ENCODE measurements around the gene KRT39.

The KRT39 gene

GRCh38 chr17:40953881-40954280, 12.9 kb downstream of the KRT39 start:
- TF ChIP-seq CTCF (IDR thresholded peaks at IDR 0.05; ENCODE audit: insufficient read depth, missing control alignments) = no peak
- DNase-seq (ENCODE audit: insufficient read length, low spot score) (no peak), FAIRE-seq (no peak)

- FAIRE-seq (no peak), DNase-seq (ENCODE audit: insufficient read length, low spot score) (no peak)
- TF ChIP-seq CTCF (IDR thresholded peaks at IDR 0.05; ENCODE audit: insufficient read depth, missing control alignments) = no peak
Measured at GRCh38 chr17:40952661-40953060, 14.1 kb downstream of the KRT39 start.

- TF ChIP-seq CTCF (IDR thresholded peaks at IDR 0.05; ENCODE audit: insufficient read depth, missing control alignments) = no peak
- DNase-seq (ENCODE audit: insufficient read length, low spot score) = no peak
- no peak for FAIRE-seq
Measured at GRCh38 chr17:40952154-40952553, 14.6 kb downstream of the KRT39 start.

- no peak for TF ChIP-seq CTCF (IDR thresholded peaks at IDR 0.05; ENCODE audit: insufficient read depth, missing control alignments)
- no peak for DNase-seq (ENCODE audit: insufficient read length, low spot score)
- FAIRE-seq = no peak
Measured at GRCh38 chr17:40951011-40951622, 15.6 kb downstream of the KRT39 start.

- no peak for FAIRE-seq
- no peak for DNase-seq (ENCODE audit: insufficient read length, low spot score)
- no peak for TF ChIP-seq CTCF (IDR thresholded peaks at IDR 0.05; ENCODE audit: insufficient read depth, missing control alignments)
Measured at GRCh38 chr17:40950176-40950575, 16.6 kb downstream of the KRT39 start.

- TF ChIP-seq CTCF (IDR thresholded peaks at IDR 0.05; ENCODE audit: insufficient read depth, missing control alignments) = no peak
- DNase-seq (ENCODE audit: insufficient read length, low spot score) (no peak), FAIRE-seq (no peak)
Measured at GRCh38 chr17:40949418-40949817, 17.3 kb downstream of the KRT39 start.

GRCh38 chr17:40947929-40948328, 18.8 kb downstream of the KRT39 start:
- FAIRE-seq = no peak
- TF ChIP-seq CTCF (IDR thresholded peaks at IDR 0.05; ENCODE audit: insufficient read depth, missing control alignments) = no peak
- no peak for DNase-seq (ENCODE audit: insufficient read length, low spot score)

All from D721Med (cell line).